NCI-H524 (cell line): ENCODE results near the gene SBF1.

Source experiments
- DNase-seq, 2 experiments: peaks; one replicate each; lab custom pipeline; 2025; lab: John Stamatoyannopoulos, UW

Gene SBF1

DNA sequence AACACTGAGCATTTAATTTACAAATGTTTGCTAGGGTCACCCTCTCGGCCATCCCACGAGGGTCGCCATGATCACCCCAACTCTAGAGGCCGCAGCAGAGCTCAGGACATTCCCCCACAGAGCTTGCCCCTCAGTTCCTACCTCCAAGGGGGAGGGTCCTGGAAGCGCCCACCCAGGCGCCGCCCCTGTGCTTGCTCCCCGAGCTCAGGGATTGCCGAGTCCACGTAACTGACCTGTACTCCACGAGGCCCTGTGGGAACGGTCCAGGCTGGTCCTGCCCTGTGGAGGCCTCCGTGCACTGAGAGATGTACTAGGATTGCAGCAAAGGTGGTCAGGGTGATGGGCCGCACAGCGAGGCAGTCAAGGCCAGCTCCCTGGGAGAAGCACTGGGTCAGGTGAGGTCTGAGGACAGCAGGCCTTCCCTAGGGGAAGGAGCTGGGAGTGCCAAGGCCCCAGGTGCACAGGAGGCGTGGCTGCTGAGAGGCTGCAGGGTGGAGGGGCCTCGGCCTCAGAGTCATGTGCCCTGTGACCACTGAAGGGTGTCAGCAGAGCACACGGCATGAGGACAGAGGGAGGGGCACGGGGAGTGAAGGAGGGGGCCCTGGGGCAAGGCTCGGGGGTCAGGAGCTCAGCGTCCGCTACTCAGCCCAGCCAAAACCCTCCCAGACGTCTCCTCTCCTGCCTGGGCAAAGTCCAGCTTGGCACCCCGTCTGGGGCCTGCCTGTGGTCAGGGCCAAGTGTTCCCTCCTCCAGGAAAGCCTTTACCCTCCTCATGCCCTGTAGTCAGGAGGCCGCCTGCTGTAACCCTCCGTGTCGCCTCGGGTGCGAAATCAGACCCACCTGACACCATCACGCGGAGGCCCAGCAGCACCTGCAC lies 9.4 kb upstream of the SBF1 start:
- DNase-seq: no peak

DNA sequence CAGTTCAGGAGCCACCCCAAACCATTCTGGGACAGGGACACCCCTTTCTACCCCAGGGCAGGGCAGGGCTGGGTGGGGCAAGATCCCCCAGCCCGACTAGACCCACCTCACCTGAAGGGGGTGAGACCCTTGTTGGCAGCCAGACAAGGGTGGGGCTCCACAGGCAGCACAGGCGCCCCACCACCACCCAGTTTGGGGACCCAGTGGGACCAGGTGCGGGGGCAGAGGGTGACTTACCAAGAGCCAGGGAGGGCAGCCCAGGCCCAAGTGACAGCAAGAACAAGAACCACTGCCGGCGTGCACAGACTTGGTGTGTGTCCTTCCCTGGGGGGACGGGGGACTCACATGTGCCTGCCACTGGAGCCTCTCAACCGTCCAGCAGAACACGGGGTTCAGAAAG lies 8.7 kb upstream of the SBF1 start:
- no peak for DNase-seq

DNA sequence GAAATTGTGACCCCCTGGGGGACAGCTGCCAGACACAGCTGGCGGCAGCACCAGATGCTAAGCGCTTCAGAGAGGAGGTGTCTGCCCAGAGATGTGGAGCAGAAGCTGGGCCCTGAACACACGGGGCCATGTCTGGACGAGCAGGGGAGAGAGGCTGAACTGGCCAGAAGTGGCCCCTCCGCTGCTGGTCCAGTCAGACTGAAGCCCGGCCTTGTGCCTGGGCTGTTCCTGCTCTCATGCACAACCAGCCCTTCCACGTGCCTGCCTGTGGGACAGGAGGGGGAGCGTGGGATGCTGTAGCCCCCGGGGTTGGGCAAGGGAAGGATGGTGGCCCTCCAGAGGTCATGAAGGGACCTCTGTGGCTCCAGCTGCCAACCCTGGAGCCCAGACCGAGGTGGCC lies 8.3 kb upstream of the SBF1 start:
- DNase-seq: peak in 1 of 2 experiments; percentile 63

DNA sequence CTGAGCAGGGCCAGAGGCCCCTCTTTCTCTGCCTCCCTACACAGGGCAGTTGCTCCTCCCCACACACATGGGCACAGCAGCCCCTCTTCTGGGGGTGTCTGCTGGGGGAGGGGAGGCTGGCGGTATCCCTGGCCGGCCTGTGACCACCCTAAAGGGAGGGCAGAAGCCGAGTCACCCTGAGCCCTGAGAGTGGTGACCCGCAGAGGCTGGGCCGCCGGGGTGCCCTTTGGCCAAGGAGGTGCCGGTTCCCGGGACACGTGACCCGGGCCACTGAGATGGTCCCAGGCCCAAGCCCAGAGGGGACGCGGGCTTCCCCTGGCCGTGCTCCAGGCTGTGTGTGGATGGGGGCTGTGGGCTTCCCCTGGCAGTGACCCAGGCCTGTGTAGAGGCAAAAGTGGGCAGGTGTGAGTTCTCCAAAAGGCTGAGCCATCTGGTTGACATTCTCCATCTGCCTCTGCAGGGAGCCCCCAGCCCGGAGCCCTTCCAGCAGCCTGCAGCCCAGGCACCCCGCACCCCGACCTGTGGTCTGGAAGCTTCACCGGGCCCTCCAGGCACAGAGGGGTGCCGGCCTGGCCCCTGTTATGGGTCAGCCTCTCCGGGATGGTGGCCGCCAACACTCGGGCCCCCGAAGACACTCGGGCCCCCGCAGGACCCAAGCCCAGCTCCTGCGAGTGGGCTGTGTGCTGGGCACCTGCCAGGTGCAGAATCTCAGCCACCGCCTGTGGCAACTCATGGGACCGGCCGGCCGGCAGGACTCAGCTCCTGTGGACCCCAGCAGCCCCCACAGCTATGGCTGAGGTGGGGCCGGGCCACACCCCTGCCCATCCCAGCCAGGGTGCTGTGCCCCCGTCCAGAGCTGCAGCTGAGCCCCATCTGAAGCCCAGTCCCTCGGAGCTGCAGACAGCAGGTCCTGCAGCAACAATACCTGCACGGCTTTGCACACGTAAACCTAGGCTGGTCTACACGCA lies 7.6 kb upstream of the SBF1 start:
- DNase-seq: peak in 1 of 2 experiments; percentile 82

DNA sequence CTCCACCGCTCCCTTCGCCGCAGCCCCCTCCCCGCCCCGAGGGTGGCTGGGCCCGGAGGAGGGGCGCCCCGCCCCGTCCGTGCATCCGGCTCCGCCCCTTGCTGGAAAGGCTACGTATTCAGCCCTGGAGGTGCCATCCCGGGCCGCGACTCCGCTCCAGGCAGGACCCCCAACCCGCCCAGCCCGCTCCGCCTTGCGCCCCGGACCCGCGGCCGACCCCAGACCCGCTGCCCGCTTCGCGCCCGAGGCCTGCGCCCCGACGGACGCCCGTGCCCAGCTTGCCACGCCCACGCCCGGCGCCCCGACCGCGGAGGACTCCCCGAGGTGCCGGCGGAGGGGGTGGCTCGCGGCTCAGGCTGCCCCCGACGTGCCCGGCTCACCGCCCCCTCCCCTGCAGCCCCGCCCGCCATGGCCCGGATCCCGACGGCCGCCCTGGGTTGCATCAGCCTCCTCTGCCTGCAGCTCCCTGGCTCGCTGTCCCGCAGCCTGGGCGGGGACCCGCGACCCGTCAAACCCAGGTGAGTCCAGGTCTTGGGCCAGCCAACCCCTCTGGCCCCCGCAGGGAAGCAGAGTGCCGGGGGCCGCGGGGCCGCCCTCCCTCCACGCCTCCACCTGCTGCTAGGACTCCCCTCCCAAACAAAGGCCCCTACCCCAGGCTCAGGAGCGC lies 6.7 kb upstream of the SBF1 start, which contains the start of gene ADM2:
ADM2 (plus strand) TSS at position 104 of the 667 bp plus-strand sequence; CDS start at position 409, 305 bp downstream.
- DNase-seq: peak in 1 of 2 experiments; percentile 8

DNA sequence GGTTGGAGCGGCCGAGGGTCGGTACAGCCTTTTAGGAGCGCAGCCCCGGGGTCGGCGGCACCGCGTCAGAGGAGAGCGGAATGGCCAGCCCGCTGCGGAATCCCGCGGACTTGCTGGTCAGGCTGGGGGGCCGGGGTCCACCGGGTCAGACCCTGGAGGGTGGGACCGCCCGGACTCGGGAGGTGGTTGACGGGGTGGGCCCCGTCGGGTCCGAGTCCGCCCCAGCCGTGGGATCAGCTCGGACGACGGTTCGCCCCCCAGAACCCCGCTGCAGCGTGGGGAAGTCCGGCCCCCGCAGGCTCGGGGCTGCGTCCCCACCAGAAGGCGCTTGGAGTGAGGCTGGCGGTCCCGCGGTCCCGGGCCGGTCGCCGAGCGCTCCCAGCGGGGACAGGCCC lies 6.2 kb upstream of the SBF1 start:
- DNase-seq: no peak

DNA sequence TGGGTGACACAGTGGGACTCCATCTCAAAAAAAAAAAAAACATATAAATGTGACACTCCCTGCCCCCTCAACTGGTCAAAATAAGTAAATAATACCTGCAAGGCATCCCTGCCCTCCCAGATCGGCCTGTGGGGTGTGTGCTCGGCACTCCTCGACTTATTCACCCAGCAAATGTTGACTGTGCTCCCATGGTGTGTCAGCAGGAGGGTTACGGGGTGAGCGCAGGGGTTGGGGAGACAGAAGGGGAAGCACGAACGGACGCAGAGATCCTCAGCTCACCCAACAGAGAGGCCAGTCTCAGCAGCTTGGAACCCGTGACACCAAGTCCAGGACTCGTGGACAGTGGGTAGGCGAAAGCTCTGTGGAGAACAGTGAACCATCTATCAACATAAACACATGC lies 4.9 kb upstream of the SBF1 start:
- no peak for DNase-seq

DNA sequence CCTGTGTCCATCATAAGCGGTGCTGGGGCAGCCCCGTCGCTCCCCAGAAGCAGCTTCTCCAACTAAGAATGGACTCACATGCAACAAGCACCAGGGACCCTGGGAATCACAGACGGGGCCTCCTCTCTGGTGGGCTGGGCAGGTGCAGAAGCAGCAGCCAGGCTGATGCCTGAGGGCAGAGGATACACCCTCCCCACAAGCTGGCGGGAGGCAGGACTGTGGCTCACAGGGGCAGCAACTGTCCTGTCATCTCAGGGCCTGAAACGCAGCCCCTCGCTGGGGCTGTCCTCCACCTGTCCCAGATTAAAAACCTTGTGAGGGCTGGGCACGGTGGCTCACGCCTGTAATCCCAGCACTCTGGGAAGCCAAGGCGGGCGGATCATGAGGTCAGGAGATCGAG lies 3.1 kb upstream of the SBF1 start:
- no peak for DNase-seq

DNA sequence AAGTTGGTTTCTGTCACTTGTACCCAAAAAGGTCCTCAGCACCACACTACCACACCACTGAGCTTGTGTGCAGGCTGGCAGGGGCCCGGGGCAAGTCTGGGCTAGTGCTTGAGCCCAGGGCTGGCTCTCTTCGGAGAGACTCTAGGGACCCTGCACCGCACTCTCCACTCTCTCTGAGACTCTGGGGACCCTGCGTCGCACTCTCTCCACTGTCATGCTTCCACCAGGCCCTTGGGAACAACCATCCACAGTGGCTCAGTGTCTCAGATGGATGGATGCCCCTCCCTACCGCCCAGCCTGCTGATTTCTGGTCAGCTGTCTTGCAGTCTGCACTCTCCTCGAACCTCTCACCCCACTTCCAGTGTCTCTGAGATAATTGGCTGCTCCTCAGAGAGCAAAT lies 2.0 kb upstream of the SBF1 start:
- peak in 1 of 2 experiments; percentile 25 for DNase-seq

DNA sequence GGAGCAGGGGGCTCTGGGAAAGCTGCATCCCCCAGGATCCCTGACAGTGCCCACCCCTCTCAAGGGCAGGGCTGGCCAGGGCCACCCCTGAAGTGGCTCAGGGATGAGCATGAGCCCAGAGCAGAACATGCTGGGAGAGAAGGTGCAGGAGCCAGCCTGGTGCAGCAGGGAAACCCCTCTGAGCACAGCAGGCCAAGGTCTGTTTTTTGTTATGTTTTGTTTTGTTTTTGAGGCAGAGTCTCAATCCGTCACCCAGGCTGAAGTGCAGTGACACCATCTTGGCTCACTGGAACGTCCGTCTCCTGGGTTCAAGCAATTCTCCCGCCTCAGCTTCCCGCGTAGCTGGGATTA lies 792 bp upstream of the SBF1 start:
- DNase-seq: no peak

DNA sequence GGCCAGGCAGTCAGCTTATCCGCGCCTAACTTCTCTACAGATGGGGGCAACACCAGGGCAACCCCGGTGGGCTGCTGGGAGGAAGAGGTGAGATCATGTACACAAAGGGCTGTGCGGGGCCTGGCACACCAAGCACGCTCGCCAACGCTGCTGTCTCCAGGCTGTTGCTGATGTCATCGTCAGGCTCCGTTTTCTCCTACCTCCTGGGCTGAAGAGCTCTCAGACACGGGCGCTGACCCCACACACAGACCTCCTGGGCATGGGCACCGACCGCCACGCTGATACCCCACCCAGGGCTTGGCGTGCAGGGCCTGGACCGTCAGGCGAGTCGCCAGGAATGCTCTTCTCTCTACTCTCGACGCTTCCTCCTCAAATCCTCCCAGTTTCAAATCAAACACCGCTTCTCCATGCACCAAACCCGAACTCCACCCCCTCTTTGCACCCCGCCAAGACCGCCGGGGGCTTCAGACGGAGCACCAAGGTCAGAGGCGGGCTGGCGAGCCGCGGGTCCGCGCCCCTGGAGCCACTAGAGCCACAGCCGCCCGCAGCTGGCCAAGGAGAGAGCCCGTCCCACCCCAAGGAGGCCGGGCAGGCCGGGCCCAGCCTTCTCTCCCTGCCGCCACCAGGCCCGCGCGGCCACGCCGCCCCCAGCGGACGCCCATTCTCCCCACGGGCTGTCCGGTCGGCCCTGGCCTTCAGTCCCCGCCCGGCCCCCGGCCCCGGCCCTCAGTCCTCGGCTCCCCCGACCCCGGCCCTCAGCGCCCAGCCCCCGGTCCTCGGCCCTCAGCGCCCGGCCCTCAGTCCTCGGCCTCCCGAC lies 772 bp downstream of the SBF1 start:
- no peak for DNase-seq

DNA sequence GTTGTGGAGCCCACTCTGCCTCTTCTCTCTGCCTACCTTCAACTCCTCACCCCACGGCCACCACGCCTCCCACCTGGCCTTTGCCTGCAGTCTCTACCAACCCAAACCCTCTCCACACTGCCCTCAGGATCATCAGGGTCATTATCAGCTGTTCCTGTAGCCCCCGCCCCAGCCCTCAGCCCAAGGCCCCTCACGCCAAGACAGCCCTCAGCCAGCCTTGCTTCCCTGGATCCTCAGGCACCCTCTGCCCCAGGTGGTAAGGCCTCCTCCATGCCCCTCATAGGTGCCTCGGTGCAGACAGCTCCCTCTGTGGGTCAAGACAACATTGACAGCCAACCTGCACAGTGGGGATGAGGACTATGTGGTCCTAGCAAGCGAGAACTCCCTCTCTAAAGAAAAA lies 1.7 kb downstream of the SBF1 start:
- DNase-seq: peak in 1 of 2 experiments; percentile 36

DNA sequence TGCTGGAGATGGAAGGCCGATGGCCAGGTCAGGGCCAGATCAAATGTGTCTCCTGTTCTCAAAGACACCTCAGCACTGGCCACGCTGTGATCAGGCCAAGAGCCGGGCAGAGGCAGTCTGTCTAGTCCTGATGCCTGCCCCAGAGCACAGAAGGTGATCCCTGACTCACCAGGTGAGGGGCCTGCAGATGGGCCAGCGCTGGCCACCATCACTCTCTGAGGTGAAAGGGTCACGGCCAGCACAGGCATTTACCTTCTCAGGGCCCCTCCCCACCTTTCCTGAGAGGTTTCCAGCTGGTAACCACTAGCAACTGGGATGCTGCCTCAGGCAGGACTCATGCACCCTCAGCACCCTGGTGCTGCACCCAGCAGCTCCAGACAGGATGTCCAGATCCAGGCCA lies 2.9 kb downstream of the SBF1 start:
- no peak for DNase-seq

DNA sequence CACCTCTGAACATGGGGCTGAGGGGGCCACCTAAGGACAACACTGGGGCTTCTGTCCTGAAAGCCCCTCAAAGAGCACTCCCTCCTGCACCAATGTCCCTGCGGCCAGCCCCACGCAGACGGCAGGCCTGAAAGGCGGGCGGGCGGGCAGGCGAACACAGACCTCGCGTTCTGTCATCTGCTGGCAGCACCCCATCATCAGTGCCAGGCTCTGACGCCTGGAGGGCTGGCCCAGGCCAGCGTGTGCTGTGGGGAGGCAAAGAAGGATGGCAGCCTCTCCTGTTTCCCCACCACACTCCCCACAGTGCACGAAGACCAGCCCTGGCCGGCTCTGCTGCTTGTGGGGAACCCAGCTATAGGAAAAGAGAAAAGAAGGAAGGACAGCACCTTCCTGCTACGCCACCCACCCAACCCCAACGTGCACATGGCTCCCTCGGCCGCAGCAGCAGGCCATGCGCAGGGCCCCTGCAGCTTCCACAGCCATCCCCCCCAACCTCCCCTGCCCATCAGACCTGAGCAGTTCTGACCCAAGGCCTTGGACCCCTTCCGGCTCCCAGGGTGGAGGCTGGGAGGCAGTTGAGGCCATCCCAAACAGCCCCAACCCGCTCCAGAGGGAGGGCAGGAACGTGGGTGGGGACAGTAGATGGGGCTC lies 3.5 kb downstream of the SBF1 start:
- no peak for DNase-seq

DNA sequence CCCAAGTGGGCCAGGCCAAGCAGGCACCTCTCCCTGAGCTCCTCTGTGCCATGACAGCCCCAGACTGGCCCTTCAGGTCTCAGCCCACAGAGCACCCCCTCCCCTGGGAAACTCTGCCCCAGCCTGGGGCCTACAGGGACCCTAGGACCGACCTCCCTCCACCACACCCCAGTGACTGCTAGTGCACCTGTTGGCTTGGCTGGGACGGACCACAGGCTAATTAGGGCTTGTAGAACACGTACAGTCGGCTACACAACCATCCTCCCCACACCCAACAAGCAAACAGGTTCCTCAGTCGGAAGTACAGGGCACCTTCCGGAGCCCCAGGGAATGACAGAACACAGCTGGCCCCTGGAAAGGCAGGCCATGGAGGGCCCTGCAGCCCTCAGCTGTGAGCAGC lies 4.3 kb downstream of the SBF1 start:
- DNase-seq: peak in 1 of 2 experiments; percentile 28

DNA sequence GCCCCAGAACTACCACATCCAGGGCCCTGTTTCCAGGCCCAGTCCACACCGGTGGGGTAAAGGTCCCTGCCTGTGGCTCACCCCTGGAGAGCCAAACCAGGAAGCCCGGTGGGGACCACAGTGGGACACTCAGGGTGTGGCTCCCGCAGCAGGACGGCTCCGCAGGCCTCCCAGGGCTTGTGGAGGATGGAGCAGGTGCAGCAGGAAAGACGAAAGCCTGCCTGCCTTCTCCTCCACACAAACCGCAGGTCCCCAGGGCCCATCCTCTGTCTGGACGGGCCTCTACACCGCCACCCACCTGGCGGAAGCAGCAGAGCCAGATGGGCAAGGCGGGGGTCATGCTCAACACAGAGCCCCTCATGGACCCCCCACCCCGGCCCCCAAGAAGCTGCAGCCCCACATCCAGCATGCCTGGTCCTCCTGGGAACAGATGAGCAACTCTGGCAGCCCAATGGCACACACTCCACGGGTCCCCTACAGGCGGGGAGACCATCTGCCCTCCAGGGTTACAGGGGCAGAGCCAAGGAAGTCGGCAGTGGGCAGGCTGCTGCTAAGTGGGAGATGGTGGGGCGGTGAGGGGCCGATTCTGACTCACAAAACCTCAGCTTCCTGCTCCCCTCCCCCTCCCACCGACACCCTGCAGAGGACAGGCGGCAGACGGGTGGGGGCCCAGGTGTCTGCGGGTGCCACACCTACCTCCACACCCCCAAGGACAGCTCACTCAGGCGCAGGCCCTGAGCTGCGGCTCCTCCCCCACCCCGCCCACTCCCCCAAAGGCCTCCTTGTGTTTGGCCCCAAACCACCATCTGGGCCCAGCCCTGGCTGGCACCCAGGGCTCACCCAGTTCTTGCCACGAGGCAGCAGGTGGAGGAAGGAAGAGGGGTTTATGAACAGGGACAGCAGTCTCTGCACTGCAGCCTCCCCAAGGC lies 5.2 kb downstream of the SBF1 start:
- peak; percentile 79 to 97 for DNase-seq

DNA sequence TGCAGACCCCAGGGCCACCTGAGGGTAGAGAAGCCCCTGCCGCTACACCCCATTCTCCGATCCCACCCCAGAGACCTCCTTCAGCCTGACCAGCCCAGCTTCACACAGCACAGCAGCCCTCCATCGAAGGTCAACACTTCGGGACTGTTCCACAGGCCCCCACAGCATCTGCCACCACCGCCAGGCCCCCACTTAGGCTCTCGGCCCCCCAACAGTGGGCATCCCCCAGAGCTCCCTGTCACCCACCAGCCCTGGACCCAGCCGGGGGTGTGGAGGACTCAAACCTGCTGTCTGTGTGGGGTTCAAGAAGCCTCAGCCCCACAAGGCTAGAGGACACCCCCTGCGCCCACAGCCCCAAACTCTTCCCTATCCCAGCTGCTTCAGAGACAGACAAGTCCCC lies 6.2 kb downstream of the SBF1 start:
- DNase-seq: no peak

DNA sequence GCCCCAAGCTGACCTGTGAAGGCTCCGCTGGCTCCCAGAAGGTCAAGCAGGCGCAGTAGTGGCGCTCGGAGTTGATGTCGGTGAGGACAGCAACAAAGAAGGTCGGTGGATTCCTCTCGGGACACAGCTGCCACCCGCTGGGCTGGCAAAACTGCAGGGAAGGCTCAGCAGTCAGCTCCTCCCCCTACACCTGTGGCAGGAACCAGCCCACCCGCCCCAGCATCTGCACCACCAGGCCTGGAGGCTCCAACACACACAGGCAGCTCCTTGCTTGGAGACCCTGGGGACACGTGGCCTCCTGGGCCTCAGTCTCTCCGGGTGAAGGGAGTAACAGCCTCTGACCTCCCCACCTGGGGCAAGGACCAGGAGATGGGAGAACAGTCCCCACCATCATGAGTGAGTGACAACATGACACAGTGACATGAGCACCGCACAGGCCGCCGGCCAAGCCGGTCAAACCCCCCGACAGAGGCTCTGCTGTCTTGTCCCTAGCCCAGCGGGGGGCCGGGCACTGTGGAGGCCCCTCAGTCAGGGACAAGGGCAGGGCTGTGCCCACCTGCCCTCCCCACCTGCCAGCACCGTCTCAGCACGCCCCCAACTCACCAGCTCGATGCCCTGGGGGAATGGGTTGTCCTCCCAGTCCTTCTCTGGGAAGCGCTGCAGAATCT lies 6.9 kb downstream of the SBF1 start:
- no peak for DNase-seq

DNA sequence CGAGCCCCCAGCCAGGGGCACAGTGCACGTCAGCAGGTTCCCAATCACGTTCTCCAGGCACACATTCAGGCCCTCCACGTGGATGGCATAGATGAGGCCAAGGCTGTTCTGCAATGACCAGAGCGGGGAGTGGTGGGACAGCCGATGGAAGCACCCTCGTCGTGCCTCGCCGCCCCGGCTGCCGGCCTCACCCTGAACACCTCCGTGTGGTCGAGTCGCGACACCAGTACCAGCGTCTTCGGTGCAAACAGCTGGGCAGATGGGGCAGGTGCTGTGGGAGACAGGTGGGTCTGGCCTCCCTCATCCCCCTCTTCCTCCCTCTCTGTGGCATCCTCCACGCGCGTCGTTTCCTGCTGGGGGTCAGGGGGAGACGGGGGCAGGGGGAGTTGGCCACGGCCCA lies 7.5 kb downstream of the SBF1 start:
- no peak for DNase-seq
